Measurements from ENCODE around the gene TARDBP. TPM values are rescaled to one million over a fixed set of nuclear protein-coding genes. Genes with fewer than 3 reads are reported as not detected.

TARDBP gene
- total RNA-seq, 1 experiment from 2014 or later = 207 TPM

- Histone ChIP-seq H3K23ac (ENCODE audit: insufficient read length, low read depth, low read length) (no peak overlapping the region), H3K27me3 (ENCODE audit: insufficient read depth, low read length) (no peaks in the 10 kb centered on the region), H3K14ac (ENCODE audit: insufficient read depth, low read length) (no peak overlapping the region), H2BK12ac (ENCODE audit: insufficient read length, low read depth, low read length) (no peak overlapping the region), H4K5ac (ENCODE audit: insufficient read length, low read depth, low read length) (no peak overlapping the region), H2BK15ac (ENCODE audit: low read depth, low read length) (no peak overlapping the region), H3T11ph (ENCODE audit: low read length) (no peak overlapping the region), H3K4ac (ENCODE audit: low read depth, low read length) (no peak overlapping the region), H4K8ac (replicated peaks; ENCODE audit: insufficient read length, low read depth, low read length) (no peak overlapping the region), H3K9ac (ENCODE audit: extremely low read depth, insufficient read length, low read length) (no peak overlapping the region), H3K56ac (ENCODE audit: insufficient read length, low read depth, low read length) (no peak overlapping the region), H3K79me2 (ENCODE audit: insufficient read depth, low read length) (no peaks in the 10 kb centered on the region; the same call in 1 of the 2 replicates), H2AK5ac (ENCODE audit: insufficient read length, low read length) (no peak overlapping the region), H3K4me2 (ENCODE audit: insufficient read depth, insufficient read length, low read length) (no peak overlapping the region), H3K27ac (ENCODE audit: insufficient read length, low read depth, low read length) (no peak overlapping the region), H4K20me1 (ENCODE audit: control insufficient read depth, insufficient read depth, insufficient read length) (peaks cover 4% of the 10 kb centered on the region), H2AFZ (ENCODE audit: low read length) (no peak overlapping the region), H3K4me1 (ENCODE audit: insufficient read depth, low read length) (no peaks in the 10 kb centered on the region), H3K9me3 (ENCODE audit: control insufficient read depth, low read depth, low read length) (no peaks in the 10 kb centered on the region), H3K18ac (ENCODE audit: insufficient read length, low read depth, low read length) (no peak overlapping the region), H3K79me1 (ENCODE audit: insufficient read depth, low read depth, low read length, poor library complexity, severe bottlenecking) (no peaks in the 10 kb centered on the region), H2BK20ac (ENCODE audit: low read depth, low read length, poor library complexity, severe bottlenecking) (no peak overlapping the region), H2BK120ac (ENCODE audit: low read depth, low read length, poor library complexity, severe bottlenecking) (no peak overlapping the region), H3K23me2 (ENCODE audit: insufficient read length, low read depth, low read length, poor library complexity, severe bottlenecking) (no peaks in the 10 kb centered on the region), H2BK5ac (ENCODE audit: insufficient read length, low read length) (no peak overlapping the region), H4K91ac (ENCODE audit: insufficient read length, low read depth, low read length) (no peak overlapping the region)
- no peak overlapping the region for H3K27ac Mint-ChIP-seq
- peaks cover 0 to 1% (median 0%) of the 10 kb centered on the region in 3 experiments; a peak in 1 of 7 replicates for H3K36me3 Mint-ChIP-seq (ENCODE audit: insufficient read depth in 1 of 3, low read depth in 3 of 3)
- no CpG with 5 or more reads among the region's 19 CpGs for WGBS (ENCODE audit: extremely low coverage, insufficient read length, low lambda C conversion rate)
- H3K4me3 Mint-ChIP-seq = no peak overlapping the region
- H3K9me3 Mint-ChIP-seq = no peaks in the 10 kb centered on the region
- no peak for TF ChIP-seq CTCF (conservative IDR thresholded peaks at IDR 0.05)
- H3K27me3 Mint-ChIP-seq (ENCODE audit: low read depth) = peaks cover 3% of the 10 kb centered on the region; the same call in 1 of the 2 replicates
- peaks cover 4 to 5% of the 10 kb centered on the region in 2 experiments for H3K4me1 Mint-ChIP-seq
- no peak for DNase-seq
These were observed 30.8 kb downstream of the TARDBP start for GRCh38 chr1:11042995-11043874.

Data from H9 (cell line).